Measurements from ENCODE around the gene NAB2. TPM values are rescaled to one million over a fixed set of nuclear protein-coding genes. Genes with fewer than 3 reads are reported as not detected.

The NAB2 gene
- total and polyA plus RNA-seq, 2 of the 8 experiments (the other 6 are each of a cell fraction or from before 2014, with no cell fraction given), result 20.9 to 23.5 TPM

GRCh38 chr12:57092529-57092862 lies 3.6 kb downstream of the NAB2 start:
- Histone ChIP-seq H2BK15ac (ENCODE audit: low read length) (no peak overlapping the region), H3K14ac (ENCODE audit: insufficient read length) (no peak overlapping the region)
- 77% methylated on average over 5 of the region's 5 CpGs; no CpG with 5 or more reads in 1 of the 2 experiments for WGBS, 2 experiments (ENCODE audit: extremely low coverage in 1 of 2, insufficient coverage in 1 of 2, insufficient read length in 1 of 2, insufficient replicate concordance in 2 of 2, low coverage in 1 of 2, low lambda C conversion rate in 2 of 2, missing lambda C conversion rate in 1 of 2)

More at GRCh38 chr12:57092529-57092862, 3.6 kb downstream of the NAB2 start:
- peaks cover 4% of the 10 kb centered on the region for H3K79me1 ChIP-seq (ENCODE audit: low read depth, low read length)
- H3K27me3 ChIP-seq (replicated peaks in 1 of 4; ENCODE audit: control insufficient read depth in 3 of 4, extremely low read depth in 1 of 4, insufficient read depth in 3 of 4, low read length in 3 of 4), result no peaks in the 10 kb centered on the region
- no peak overlapping the region for H2BK120ac ChIP-seq (replicated peaks; ENCODE audit: low read depth, low read length)
- H3K36me3 ChIP-seq (ENCODE audit: control insufficient read depth in 2 of 4, insufficient read depth in 4 of 4, low read length in 3 of 4), result peaks cover 9 to 32% (median 18%) of the 10 kb centered on the region in 4 experiments
- no peak overlapping the region for H2AK5ac ChIP-seq (ENCODE audit: low read depth, low read length)
- FAIRE-seq (no peak), DNase-seq (ENCODE audit: low read depth in 1 of 2, low spot score in 2 of 2) (no peak)
- H2AFZ ChIP-seq (ENCODE audit: low read length), result no peak overlapping the region
- H3K4ac ChIP-seq (replicated peaks; ENCODE audit: insufficient read length, low read depth, low read length), result no peak overlapping the region
- ChIA-PET CTCF (ENCODE audit: partially characterized antibody) (interaction anchor here (0.8 to 14.0 kb wide), 24 partner anchors 9 to 147 kb away, joined by 3 to 325 read pairs (median 6); partner anchors contain the start of genes MYO1A, NEMP1, STAT6 and TAC3), POLR2A (ENCODE audit: partially characterized antibody) (interaction anchor here (1.3 to 16.5 kb wide), 7 partner anchors 14 to 74 kb away, joined by 5 to 352 read pairs (median 10); partner anchors contain the start of genes NEMP1 and STAT6)
- no peak for TF ChIP-seq SUZ12 (IDR thresholded peaks at IDR 0.05; ENCODE audit: low read length)
- 0 out of 3 replicates have a peak, but pooled peaks of 1 of the 2 experiments have one; percentile 9 for TF ChIP-seq POLR2A (IDR thresholded peaks at IDR 0.05; ENCODE audit: control extremely low read depth in 1 of 2, low read depth in 2 of 2, low read length in 2 of 2)
- no peak for TF ChIP-seq TAF7 (optimal IDR thresholded peaks at IDR 0.05; ENCODE audit: borderline replicate concordance, low read depth, low read length)
- H4K91ac ChIP-seq (replicated peaks; ENCODE audit: insufficient read length, low read length), result no peak overlapping the region
- no peak overlapping the region for H4K5ac ChIP-seq (ENCODE audit: insufficient read length, low read depth, low read length)
- no peak overlapping the region for H2BK12ac ChIP-seq (ENCODE audit: low read depth, low read length)
- no peak overlapping the region for H3K27ac ChIP-seq (ENCODE audit: low read depth, low read length)
- H3K4me2 ChIP-seq (ENCODE audit: insufficient read depth in 1 of 2, low read depth in 2 of 2, low read length in 2 of 2), result no peak overlapping the region
- H3K23ac ChIP-seq (ENCODE audit: insufficient read length), result no peak overlapping the region
- H3K23me2 ChIP-seq (ENCODE audit: low read depth, low read length), result peaks cover 13% of the 10 kb centered on the region; the same call in 1 of the 2 replicates
- no peak overlapping the region for H3K9ac ChIP-seq (replicated peaks in 1 of 4; ENCODE audit: extremely low read depth in 1 of 4, low read depth in 3 of 4, low read length in 3 of 4)
- no peaks in the 10 kb centered on the region for H3K9me3 ChIP-seq (ENCODE audit: insufficient read depth in 2 of 2, low read depth in 1 of 2, low read length in 1 of 2)
- H3K56ac ChIP-seq (replicated peaks; ENCODE audit: insufficient read length, low read depth, low read length), result no peak overlapping the region
- H4K20me1 ChIP-seq (replicated peaks in 1 of 2; ENCODE audit: control insufficient read depth in 1 of 2, insufficient read depth in 2 of 2, low read length in 2 of 2), result peaks cover 4 to 11% of the 10 kb centered on the region in 2 experiments
- peaks cover 0 to 18% of the 10 kb centered on the region in 2 experiments; a peak in 1 of 4 replicates for H3K79me2 ChIP-seq (ENCODE audit: control insufficient read depth in 1 of 2, insufficient read depth in 2 of 2, low read length in 2 of 2)
- H3K4me1 ChIP-seq (replicated peaks in 1 of 4; ENCODE audit: control insufficient read depth in 3 of 4, insufficient read depth in 4 of 4, low read length in 3 of 4), result peaks cover 0 to 32% (median 21%) of the 10 kb centered on the region in 4 experiments; a peak in 6 of 7 replicates
- H3K18ac ChIP-seq (ENCODE audit: extremely low read depth, low read length), result no peak overlapping the region; the same call in 1 of the 2 replicates
- no peak overlapping the region for H3K4me3 ChIP-seq (ENCODE audit: extremely low read depth in 1 of 4, insufficient read depth in 2 of 4, low read depth in 3 of 4, low read length in 4 of 4)
- H2BK20ac ChIP-seq (ENCODE audit: low read length), result no peak overlapping the region
- no peak overlapping the region for H2BK5ac ChIP-seq (ENCODE audit: low read depth, low read length)
- H4K8ac ChIP-seq (ENCODE audit: extremely low read depth, insufficient read depth, low read length), result no peak overlapping the region
